Vagina (tissue), 2 donors: Measurements from ENCODE around the gene WSB1. TPM values are rescaled to one million over a fixed set of nuclear protein-coding genes. Genes with fewer than 3 reads are reported as not detected.

Source experiments
- DNase-seq, 2 donors: peaks; one replicate each; pipeline ENCODE4 v3.0.0-alpha.2; 2017; ENCODE audit errors: extremely low spot score in 2 of 2
- H3K27ac ChIP-seq: fragments of 200-600 bp; sonication (generic); one replicate; pipeline ENCODE4 v1.5.1; 2019
- H3K27me3 ChIP-seq: fragments of 200-600 bp; sonication (generic); one replicate; pipeline ENCODE4 v1.5.1; 2019
- H3K36me3 ChIP-seq, 2 donors: fragments of 200-600 bp; sonication (generic); one replicate each; pipeline ENCODE4 v1.5.1; 2017 to 2019
- H3K4me1 ChIP-seq: fragments of 200-600 bp; sonication (generic); one replicate; pipeline ENCODE4 v1.5.1; 2019
- H3K4me3 ChIP-seq, 2 donors: fragments of 200-600 bp; sonication (generic); 1 replicate in 1 of 2; 2 replicates in 1 of 2; pipeline ENCODE4 v1.5.1; 2016 to 2019
- H3K9me3 ChIP-seq: fragments of 200-600 bp; sonication (generic); one replicate; pipeline ENCODE4 v1.5.1; 2019
- CTCF ChIP-seq, 3 experiments: fragments of 450-650 bp in 2 of 3; fragments of 200-600 bp in 1 of 3; sonication (generic) in 1 of 3; IDR thresholded peaks; one replicate each; pipeline ENCODE4 v1.5.1; 2017 to 2019; ENCODE audit warnings: antibody characterized with exemption in 3 of 3, mild to moderate bottlenecking in 2 of 3, moderate library complexity in 2 of 3
- POLR2A ChIP-seq, 2 donors: fragments of 450-650 bp; IDR thresholded peaks; one replicate each; pipeline ENCODE4 v1.6.1; 2017; ENCODE audit warnings: antibody characterized with exemption in 2 of 2, mild to moderate bottlenecking in 2 of 2, moderate library complexity in 2 of 2
- POLR2AphosphoS5 ChIP-seq, 2 donors: sonication (generic); formaldehyde crosslinking; IDR thresholded peaks; one replicate each; pipeline ENCODE4 v1.9.0; 2017; ENCODE audit warnings: antibody characterized with exemption in 2 of 2, mild to moderate bottlenecking in 2 of 2, low read depth in 1 of 2; ENCODE audit not compliant: insufficient read depth in 1 of 2
- intact Hi-C: fragments of 100-400 bp; cut with DNase I; formaldehyde crosslinking; loops from one replicate; pipeline ENCODE4 v1.15.1; 2023
- microRNA-seq: library from miRNA; unstranded; fragments of <30 nt; microRNA quantifications from one replicate; pipeline ENCODE4, GENCODE V29; 2017; ENCODE audit warnings: borderline number of aligned reads, borderline replicate concordance
- small RNA-seq: library from RNA; depleted of rRNA; stranded (forward); fragments of <200 nt; gene quantifications from one replicate; pipeline ENCODE3, GENCODE V24; 2016
- total RNA-seq: library from RNA; depleted of rRNA; stranded (reverse); fragments of >200 nt; gene quantifications from one replicate; pipeline ENCODE4 v1.2.3, GENCODE V29; 2016

The WSB1 gene
- total RNA-seq, 1 donor from 2014 or later = 158 TPM

GRCh38 chr17:27362503-27362902 is 68.6 kb downstream of the WSB1 start:
- no peak overlapping the region for H3K27ac ChIP-seq
- DNase-seq = no peak
- intact Hi-C loops = no loop called here

GRCh38 chr17:27362909-27363308 is 69.0 kb downstream of the WSB1 start:
- Histone ChIP-seq H3K4me1 (peaks cover 11% of the 10 kb centered on the region), H3K9me3 (no peaks in the 10 kb centered on the region), H3K27me3 (no peaks in the 10 kb centered on the region), H3K27ac (peak overlapping the region; percentile 70), H3K4me3 (no peak overlapping the region), H3K36me3 (no peaks in the 10 kb centered on the region)
- DNase-seq = no peak
- TF ChIP-seq POLR2AphosphoS5 (IDR thresholded peaks at IDR 0.05; ENCODE audit: insufficient read depth in 1 of 2, low read depth in 1 of 2) = no peak
- TF ChIP-seq CTCF (IDR thresholded peaks at IDR 0.05) = no peak
- no peak for TF ChIP-seq POLR2A (IDR thresholded peaks at IDR 0.05)
- intact Hi-C loops = no loop called here

More at GRCh38 chr17:27362503-27362902, 68.6 kb downstream of the WSB1 start:
- Histone ChIP-seq H3K9me3 (no peaks in the 10 kb centered on the region), H3K36me3 (no peaks in the 10 kb centered on the region), H3K27me3 (no peaks in the 10 kb centered on the region), H3K4me3 (no peak overlapping the region), H3K4me1 (peaks cover 11% of the 10 kb centered on the region)
- TF ChIP-seq POLR2AphosphoS5 (IDR thresholded peaks at IDR 0.05; ENCODE audit: insufficient read depth in 1 of 2, low read depth in 1 of 2) (no peak), POLR2A (IDR thresholded peaks at IDR 0.05) (no peak), CTCF (IDR thresholded peaks at IDR 0.05) (no peak)

DNA sequence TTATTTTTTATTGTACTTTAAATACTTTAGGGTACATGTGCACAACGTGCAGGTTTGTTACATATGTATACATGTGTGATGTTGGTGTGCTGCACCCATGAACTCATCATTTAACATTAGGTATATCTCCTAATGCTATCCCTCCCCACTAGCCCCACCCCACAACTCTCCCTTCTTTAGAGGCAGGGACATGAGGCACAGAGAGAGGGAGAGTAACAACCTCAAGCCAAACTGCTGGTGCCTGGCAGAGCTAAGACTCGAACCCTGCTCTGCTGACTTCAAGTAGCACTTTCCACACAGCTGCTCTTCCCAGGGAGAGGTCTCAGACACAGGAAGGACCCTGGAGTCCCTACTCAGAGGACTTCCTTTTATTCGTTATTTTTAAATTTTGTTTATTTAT is 69.4 kb downstream of the WSB1 start:
- Histone ChIP-seq H3K9me3 (no peaks in the 10 kb centered on the region), H3K4me3 (no peak overlapping the region), H3K36me3 (no peaks in the 10 kb centered on the region), H3K27ac (peak overlapping the region; percentile 70), H3K4me1 (peaks cover 11% of the 10 kb centered on the region), H3K27me3 (no peaks in the 10 kb centered on the region)
- intact Hi-C loops = no loop called here
- DNase-seq = no peak
- TF ChIP-seq CTCF (IDR thresholded peaks at IDR 0.05) (no peak), POLR2A (IDR thresholded peaks at IDR 0.05) (no peak), POLR2AphosphoS5 (IDR thresholded peaks at IDR 0.05; ENCODE audit: insufficient read depth in 1 of 2, low read depth in 1 of 2) (no peak)

Small RNA genes within 50 kb of the gene (microRNA-seq; reads per million reads assigned to microRNA genes)
- gene MIR4522 = not detected

Small RNA genes within 50 kb of the gene (small RNA-seq; reads per million reads assigned to genes)
- not detected for gene MIR4522

Other genes starting within 250 kb of the WSB1 start
- 40.3 TPM for gene KSR1, start 162.3 kb downstream of the WSB1 start, total RNA-seq